ENCODE measurements around the gene PIP5K1A.

PIP5K1A gene

DNA sequence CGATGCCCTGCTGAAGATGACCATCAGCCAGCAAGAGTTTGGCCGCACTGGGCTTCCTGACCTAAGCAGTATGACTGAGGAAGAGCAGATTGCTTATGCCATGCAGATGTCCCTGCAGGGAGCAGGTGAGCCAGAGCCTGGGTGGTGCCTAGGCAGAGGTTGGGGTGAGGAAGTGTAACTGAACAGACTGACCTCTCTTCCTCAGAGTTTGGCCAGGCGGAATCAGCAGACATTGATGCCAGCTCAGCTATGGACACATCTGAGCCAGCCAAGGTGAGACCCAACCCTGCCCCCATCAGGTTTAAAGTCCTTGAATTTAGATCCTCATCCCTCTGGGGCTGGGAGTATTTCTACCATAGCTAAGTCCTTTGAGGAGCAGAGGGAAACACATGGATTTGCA is 68.0 kb downstream of the PIP5K1A start:
- ATAC-seq = no peak
- TF ChIP-seq TCF4 (CRISPR knock-in tag; IDR thresholded peaks at IDR 0.05; ENCODE audit: borderline replicate concordance) = no peak
- TF ChIP-seq CREB5 (CRISPR knock-in tag; IDR thresholded peaks at IDR 0.05; ENCODE audit: low read depth) = no peak
- no peak for TF ChIP-seq ARNTL (CRISPR knock-in tag; IDR thresholded peaks at IDR 0.05; ENCODE audit: borderline replicate concordance, low read depth)
- no peak for TF ChIP-seq ZNF565 (CRISPR knock-in tag; conservative IDR thresholded peaks at IDR 0.05; ENCODE audit: low read depth)
- TF ChIP-seq CSDC2 (CRISPR knock-in tag; IDR thresholded peaks at IDR 0.05) = no peak
- no peak for TF ChIP-seq ISL1 (CRISPR knock-in tag; IDR thresholded peaks at IDR 0.05)
- TF ChIP-seq CSRNP3 (CRISPR knock-in tag; IDR thresholded peaks at IDR 0.05) = no peak
- TF ChIP-seq GLIS3 (CRISPR knock-in tag; IDR thresholded peaks at IDR 0.05) = no peak
- no peak for TF ChIP-seq ESRRG (CRISPR knock-in tag; IDR thresholded peaks at IDR 0.05)
- TF ChIP-seq, protein P1, sequence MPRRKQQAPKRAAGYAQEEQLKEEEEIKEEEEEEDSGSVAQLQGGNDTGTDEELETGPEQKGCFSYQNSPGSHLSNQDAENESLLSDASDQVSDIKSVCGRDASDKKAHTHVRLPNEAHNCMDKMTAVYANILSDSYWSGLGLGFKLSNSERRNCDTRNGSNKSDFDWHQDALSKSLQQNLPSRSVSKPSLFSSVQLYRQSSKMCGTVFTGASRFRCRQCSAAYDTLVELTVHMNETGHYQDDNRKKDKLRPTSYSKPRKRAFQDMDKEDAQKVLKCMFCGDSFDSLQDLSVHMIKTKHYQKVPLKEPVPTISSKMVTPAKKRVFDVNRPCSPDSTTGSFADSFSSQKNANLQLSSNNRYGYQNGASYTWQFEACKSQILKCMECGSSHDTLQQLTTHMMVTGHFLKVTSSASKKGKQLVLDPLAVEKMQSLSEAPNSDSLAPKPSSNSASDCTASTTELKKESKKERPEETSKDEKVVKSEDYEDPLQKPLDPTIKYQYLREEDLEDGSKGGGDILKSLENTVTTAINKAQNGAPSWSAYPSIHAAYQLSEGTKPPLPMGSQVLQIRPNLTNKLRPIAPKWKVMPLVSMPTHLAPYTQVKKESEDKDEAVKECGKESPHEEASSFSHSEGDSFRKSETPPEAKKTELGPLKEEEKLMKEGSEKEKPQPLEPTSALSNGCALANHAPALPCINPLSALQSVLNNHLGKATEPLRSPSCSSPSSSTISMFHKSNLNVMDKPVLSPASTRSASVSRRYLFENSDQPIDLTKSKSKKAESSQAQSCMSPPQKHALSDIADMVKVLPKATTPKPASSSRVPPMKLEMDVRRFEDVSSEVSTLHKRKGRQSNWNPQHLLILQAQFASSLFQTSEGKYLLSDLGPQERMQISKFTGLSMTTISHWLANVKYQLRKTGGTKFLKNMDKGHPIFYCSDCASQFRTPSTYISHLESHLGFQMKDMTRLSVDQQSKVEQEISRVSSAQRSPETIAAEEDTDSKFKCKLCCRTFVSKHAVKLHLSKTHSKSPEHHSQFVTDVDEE (CRISPR knock-in tag; IDR thresholded peaks at IDR 0.05) = no peak
- no peak for TF ChIP-seq PATZ1 (CRISPR knock-in tag; IDR thresholded peaks at IDR 0.05; ENCODE audit: borderline replicate concordance)
- no peak for TF ChIP-seq ZFP3 (CRISPR knock-in tag; IDR thresholded peaks at IDR 0.05)
- no peak for TF ChIP-seq BACH2 (CRISPR knock-in tag; IDR thresholded peaks at IDR 0.05; ENCODE audit: borderline replicate concordance)
- no peak for TF ChIP-seq OSR1 (CRISPR knock-in tag; IDR thresholded peaks at IDR 0.05)
- no peak for TF ChIP-seq ZFP30 (CRISPR knock-in tag; IDR thresholded peaks at IDR 0.05)
- no peak for TF ChIP-seq RARB (CRISPR knock-in tag; IDR thresholded peaks at IDR 0.05)
- TF ChIP-seq ZNF70 (CRISPR knock-in tag; IDR thresholded peaks at IDR 0.05) = no peak
- TF ChIP-seq TOX (CRISPR knock-in tag; IDR thresholded peaks at IDR 0.05; ENCODE audit: borderline replicate concordance) = no peak
- TF ChIP-seq SNAI2 (CRISPR knock-in tag; IDR thresholded peaks at IDR 0.05) = no peak
- no peak for TF ChIP-seq ZNF8 (CRISPR knock-in tag; IDR thresholded peaks at IDR 0.05)

- no peak for ATAC-seq
- TF ChIP-seq ZFP3 (CRISPR knock-in tag; IDR thresholded peaks at IDR 0.05) = no peak
- TF ChIP-seq, protein P2, sequence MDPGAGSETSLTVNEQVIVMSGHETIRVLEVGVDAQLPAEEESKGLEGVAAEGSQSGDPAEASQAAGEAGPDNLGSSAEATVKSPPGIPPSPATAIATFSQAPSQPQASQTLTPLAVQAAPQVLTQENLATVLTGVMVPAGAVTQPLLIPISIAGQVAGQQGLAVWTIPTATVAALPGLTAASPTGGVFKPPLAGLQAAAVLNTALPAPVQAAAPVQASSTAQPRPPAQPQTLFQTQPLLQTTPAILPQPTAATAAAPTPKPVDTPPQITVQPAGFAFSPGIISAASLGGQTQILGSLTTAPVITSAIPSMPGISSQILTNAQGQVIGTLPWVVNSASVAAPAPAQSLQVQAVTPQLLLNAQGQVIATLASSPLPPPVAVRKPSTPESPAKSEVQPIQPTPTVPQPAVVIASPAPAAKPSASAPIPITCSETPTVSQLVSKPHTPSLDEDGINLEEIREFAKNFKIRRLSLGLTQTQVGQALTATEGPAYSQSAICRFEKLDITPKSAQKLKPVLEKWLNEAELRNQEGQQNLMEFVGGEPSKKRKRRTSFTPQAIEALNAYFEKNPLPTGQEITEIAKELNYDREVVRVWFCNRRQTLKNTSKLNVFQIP (CRISPR knock-in tag; IDR thresholded peaks at IDR 0.05; ENCODE audit: borderline replicate concordance, low read depth) = no peak
- no peak for TF ChIP-seq ZNF565 (CRISPR knock-in tag; conservative IDR thresholded peaks at IDR 0.05; ENCODE audit: low read depth)
- no peak for TF ChIP-seq GLIS3 (CRISPR knock-in tag; IDR thresholded peaks at IDR 0.05)
- TF ChIP-seq ISL1 (CRISPR knock-in tag; IDR thresholded peaks at IDR 0.05) = no peak
- no peak for TF ChIP-seq ZFP30 (CRISPR knock-in tag; IDR thresholded peaks at IDR 0.05)
- no peak for TF ChIP-seq ESRRG (CRISPR knock-in tag; IDR thresholded peaks at IDR 0.05)
- no peak for TF ChIP-seq TCF4 (CRISPR knock-in tag; IDR thresholded peaks at IDR 0.05; ENCODE audit: borderline replicate concordance)
- no peak for TF ChIP-seq CREB5 (CRISPR knock-in tag; IDR thresholded peaks at IDR 0.05; ENCODE audit: low read depth)
- TF ChIP-seq SNAI2 (CRISPR knock-in tag; IDR thresholded peaks at IDR 0.05) = no peak
- no peak for TF ChIP-seq CSDC2 (CRISPR knock-in tag; IDR thresholded peaks at IDR 0.05)
- TF ChIP-seq ARNTL (CRISPR knock-in tag; IDR thresholded peaks at IDR 0.05; ENCODE audit: borderline replicate concordance, low read depth) = no peak
- TF ChIP-seq, protein P1 (CRISPR knock-in tag; IDR thresholded peaks at IDR 0.05) = no peak
- no peak for TF ChIP-seq PATZ1 (CRISPR knock-in tag; IDR thresholded peaks at IDR 0.05; ENCODE audit: borderline replicate concordance)
- TF ChIP-seq ZC3H10 (CRISPR knock-in tag; IDR thresholded peaks at IDR 0.05) = no peak
Observed at GRCh38 chr1:151266821-151267220, 68.5 kb downstream of the PIP5K1A start.
